GM18505 (cell line): ENCODE results near the gene RGS2.

ENCODE experiments used
- ATAC-seq: cut with Tn5 transposase; IDR thresholded peaks from one replicate; pipeline ENCODE4 v1.9.1; 2021; ENCODE audit not compliant: unreplicated experiment
- POLR2A ChIP-seq: IDR thresholded peaks from 4 replicates; pipeline ENCODE4 v1.6.1; 2011; ENCODE audit warnings: borderline replicate concordance; ENCODE audit not compliant: insufficient read depth, insufficient read length; ENCODE audit errors: extremely low read depth

RGS2 gene

DNA sequence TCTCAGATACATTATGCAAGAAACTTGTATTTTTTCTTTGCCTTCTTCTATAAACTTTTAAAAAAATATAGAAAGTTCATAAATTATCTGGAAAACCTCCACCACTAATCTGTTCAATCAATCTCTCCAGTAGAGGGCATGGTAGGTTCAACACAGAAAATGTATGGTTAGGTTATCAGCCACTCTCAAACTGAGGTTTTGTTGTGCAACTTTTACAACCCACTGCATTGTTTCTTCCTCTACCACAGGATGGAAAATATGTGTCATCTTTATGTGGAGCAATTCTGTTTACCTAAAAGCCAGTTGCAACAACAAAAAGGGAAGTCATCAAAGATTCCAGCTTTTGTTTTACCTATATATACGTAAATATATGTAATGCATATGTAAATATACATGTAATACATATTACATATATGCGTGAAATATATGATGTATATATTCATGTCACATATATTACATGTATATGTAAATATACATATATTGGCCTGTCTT is 3.0 kb upstream of the RGS2 start:
- TF ChIP-seq POLR2A: no peak
- peak; percentile 29 for ATAC-seq

DNA sequence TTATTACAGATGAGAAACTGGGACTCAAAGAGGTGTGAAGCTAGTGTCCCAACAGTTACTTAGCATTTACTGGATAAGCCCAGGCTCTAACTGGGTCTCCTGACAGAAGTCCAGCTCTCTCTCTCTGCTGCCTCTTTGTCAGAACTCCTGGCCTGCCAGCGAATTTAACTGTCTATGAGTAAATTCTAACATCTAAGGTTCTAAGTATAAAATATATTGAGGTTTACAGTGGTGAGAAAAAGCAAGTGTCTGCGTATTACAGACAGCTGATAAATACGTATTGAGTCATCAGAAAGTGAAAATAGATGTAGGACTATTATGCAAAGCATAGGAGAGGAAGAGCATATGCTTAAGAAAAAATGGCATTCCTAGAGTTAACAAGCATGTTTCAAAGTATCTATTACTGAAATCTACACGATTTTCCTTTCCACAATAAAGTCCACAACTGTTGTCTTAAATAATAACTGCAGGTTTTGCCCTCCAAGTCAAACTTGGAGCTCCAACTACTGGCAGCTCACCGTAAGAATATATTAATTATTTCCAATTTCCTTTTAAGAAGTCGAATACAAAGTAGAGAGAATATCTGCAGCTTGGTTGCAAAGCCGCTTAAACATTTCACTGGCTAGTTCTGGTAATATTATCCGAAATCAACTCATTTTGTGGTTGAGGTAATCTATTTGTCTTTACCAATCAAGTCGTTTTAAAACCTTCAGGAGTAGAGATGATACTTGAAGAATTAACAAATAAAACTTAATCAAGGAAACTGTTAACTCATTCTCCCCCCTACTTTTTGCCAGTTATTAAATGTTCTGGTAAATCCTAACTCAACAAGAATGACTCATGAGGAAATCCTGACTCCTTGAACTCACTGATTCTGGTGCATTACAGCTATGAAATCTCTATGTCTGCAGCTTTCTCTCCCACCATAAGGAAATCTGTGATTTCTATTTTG is 1.4 kb upstream of the RGS2 start:
- peak; percentile 29 for ATAC-seq
- TF ChIP-seq POLR2A: no peak

DNA sequence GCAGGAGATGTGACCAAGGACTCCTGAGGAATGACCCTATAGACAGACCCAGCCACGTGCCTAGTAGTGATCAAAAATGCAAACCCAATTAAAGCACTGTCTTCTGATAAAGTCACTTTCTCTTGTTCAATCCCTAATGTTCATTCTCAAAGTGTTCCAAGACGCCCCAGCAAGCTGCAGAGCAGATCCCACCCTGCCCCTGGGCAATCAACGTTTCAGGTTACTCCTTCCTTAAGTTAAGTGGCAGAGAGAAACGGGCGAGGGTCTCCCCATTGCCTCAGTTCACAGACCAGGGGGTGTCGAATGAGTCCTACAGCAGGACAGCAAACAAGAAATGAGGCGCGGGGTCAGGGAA is 699 bp upstream of the RGS2 start:
- no peak for ATAC-seq
- TF ChIP-seq POLR2A: no peak

DNA sequence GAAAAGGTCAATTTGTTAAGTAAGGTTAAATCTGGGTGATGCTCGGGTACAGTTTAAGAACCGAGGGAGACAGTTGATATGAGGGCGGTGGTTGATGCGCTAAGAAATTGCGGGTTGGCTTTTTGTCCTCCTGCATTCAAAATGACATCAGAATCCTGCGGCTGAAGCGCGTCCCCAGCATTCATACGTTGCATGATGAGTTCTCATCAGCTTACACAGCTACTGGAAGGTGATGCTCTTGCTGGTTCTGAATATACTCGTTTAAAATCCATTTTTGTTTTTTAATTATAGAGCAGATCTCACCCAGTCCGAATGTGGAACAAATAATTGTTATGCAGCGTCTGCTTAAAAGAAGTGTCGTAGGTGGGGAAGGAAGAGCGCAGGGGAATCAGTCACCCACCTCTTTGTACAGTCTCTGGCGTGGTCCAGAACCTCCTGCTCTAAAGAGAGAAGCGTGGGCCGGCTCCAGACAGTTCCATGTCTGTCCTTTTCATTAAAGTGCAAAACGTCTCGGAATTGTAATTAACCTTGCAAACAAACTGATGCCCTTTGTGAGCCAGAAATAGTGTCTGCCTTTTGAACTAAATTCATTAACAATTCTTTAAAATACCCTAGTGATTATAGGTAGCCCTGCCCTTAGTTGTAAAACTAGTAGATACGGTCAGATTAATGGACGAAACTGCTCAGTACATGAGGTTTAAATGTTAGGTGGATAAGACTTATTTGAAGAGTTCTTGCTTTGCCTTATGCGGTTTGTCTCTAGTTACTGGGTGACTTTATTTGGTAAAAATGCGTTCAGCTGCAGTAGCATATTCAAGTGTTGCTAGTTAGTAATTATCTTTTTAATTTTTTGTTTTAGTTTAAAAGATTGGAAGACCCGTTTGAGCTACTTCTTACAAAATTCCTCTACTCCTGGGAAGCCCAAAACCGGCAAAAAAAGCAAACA is 741 bp downstream of the RGS2 start:
- ATAC-seq: no peak
- no peak for TF ChIP-seq POLR2A

DNA sequence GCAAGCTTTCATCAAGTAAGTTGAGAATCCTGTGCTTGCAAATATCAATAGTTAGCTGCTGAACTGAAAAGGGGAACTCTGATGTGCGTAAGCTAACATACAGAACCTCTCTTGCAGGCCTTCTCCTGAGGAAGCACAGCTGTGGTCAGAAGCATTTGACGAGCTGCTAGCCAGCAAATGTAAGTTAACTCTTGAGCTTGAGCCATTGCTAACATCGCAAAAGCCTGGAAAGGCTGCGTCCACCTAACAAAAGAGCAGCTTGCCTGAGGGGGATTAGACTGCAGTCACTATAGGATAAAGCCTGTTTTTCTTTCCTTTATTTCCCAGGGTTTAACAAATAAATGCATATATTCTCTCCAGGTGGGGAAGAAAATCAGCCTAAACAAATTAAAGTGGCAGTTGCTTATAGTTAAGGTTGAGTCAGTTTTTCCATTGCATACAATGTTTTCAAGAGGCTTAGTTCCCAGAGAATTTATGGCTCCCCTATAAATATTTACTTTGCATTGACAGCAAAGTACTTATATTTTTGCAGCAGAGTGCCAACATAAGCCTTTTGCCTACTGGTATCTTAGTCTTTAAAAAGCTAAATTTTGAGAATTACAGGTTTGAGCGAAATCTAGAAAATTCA is 1.5 kb downstream of the RGS2 start:
- ATAC-seq: no peak
- no peak for TF ChIP-seq POLR2A

DNA sequence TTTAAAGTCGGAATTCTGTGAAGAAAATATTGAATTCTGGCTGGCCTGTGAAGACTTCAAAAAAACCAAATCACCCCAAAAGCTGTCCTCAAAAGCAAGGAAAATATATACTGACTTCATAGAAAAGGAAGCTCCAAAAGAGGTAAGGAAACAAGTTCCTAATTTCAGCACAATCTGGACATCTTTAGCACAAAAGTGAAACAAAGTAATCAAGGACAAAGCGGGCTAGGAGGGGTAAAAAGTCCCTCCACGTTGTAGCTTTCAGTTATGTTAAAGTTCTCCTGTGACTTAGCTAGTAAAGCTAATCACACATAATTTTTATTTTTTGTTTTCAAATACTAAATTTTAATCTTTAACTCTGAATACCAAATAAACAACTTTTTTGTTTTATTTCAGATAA is 2.2 kb downstream of the RGS2 start:
- TF ChIP-seq POLR2A: no peak
- ATAC-seq: no peak

DNA sequence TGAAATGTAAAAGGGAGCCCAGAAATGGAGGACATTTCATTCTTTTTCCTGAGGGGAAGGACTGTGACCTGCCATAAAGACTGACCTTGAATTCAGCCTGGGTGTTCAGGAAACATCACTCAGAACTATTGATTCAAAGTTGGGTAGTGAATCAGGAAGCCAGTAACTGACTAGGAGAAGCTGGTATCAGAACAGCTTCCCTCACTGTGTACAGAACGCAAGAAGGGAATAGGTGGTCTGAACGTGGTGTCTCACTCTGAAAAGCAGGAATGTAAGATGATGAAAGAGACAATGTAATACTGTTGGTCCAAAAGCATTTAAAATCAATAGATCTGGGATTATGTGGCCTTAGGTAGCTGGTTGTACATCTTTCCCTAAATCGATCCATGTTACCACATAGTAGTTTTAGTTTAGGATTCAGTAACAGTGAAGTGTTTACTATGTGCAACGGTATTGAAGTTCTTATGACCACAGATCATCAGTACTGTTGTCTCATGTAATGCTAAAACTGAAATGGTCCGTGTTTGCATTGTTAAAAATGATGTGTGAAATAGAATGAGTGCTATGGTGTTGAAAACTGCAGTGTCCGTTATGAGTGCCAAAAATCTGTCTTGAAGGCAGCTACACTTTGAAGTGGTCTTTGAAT is 2.9 kb downstream of the RGS2 start:
- TF ChIP-seq POLR2A: no peak
- no peak for ATAC-seq

DNA sequence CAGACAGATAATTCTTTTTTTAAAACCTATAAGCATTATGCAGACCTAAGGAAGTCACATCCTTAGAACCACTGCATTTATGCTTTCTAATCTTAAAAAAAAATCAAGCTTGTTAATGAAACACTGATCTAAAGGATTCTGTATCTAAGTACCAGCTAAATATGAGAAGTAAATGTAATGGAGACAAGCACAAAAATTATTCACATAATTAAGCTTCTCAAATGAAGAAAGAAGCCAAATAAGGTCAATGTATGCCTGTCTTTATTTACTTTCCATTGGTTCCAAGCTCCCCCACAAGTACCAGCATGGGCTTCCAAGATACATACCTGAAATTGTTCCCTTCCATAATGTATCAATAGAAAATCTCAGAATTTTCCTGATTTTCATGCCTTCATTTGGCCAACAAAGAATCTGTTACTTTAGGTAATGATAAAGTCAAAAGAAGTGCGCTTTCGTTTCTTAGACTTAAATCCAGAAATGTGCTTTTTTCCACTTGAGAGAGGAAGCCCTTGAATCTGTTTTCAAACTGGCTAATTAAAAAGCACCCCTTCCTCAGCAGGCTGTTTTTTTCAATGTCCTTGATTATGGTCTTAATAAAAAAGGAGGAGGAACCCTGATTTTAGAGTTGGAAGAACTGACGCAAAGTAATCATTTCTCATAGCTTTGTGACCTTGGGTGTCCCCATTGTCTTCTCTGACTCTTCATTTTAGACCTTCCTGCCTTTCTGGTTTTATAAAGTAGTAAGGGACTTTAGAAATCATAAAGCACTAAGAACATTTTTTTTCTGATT is 3.8 kb downstream of the RGS2 start:
- ATAC-seq: no peak
- no peak for TF ChIP-seq POLR2A

DNA sequence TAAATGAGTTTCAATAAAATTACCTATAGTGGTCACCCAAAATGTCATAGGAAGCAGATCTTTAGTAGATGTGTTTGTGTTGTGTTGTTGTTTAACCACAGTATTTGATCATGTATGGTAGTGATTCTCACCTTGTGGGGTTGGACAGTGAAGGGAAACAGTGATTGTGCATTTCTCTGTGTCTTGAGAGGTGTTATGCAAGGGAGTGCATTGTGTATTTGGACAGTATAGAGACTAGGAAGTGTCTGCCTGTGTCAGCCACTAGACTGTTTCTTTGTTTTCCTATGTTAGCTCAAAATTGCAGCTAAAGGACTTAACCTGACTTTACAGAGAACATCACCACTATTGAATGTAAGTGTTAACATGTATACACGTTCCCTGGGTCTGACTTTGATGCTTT is 6.0 kb downstream of the RGS2 start:
- no peak for TF ChIP-seq POLR2A
- no peak for ATAC-seq

DNA sequence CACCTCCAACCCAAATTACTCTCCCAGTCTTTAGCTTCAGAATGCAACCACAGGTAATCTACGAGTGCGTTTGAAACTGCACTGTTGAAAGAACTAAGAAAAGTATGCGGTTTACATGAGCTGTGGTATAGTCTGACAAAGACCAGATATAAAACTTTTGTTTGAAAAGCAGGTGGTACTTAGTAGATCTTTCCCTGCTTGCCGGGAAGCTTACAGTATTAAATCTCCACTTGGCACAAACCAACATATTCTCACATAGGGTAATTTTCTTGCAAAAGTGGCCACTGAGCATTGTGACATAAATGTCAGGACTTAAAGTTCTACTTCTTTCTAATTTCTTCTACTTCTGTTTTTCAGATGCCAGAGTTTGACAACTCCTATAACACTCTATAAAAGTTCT is 8.4 kb downstream of the RGS2 start:
- ATAC-seq: no peak
- no peak for TF ChIP-seq POLR2A

DNA sequence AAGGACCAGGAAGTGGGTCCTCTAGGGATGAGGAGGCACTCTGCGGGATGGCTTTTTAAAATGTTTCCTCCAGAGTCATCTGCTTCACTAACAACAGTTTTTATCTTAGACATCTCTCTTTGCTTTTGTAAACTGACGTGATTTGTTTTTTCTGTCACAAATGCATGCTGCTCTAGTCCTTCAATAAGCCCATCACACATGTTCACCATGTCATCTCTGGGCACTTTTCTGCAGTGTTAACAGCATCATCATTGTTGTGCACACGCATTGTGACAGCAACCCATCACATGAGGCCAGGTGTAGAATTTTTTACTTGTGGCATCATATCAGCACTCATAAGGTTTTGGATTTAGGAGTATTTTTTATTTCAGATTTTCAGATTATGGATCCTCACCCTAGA is 12.5 kb downstream of the RGS2 start:
- ATAC-seq: no peak
- TF ChIP-seq POLR2A: no peak

DNA sequence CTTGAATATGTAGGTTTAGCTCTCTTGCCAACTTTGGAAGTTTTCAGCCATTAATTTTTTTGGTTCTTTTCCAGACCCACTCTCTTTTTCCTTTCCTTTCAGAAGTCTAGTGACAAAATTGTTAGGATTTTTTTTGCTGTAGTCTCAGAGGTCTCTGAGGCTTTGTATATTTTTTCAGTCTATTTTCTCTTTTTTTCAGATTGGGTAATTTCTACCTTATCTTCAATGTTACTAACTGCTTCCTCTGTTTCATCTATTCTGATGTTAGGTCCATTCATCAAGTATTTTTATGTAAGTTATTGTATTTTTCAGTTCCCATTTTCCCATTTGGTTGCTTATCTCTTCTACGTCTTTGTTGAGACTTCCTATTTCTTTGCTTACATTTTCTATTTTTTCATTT is 15.7 kb downstream of the RGS2 start:
- TF ChIP-seq POLR2A: no peak
- ATAC-seq: no peak
